ENCODE measurements around the gene AK8. TPM values are rescaled to one million over a fixed set of nuclear protein-coding genes. Genes with fewer than 3 reads are reported as not detected.

The AK8 gene
- total RNA-seq, 4 donors from 2014 or later: 0.27 to 1.3 TPM; not detected in 2

GRCh38 chr9:132894862-132895835 is 17.1 kb upstream of the AK8 start:
- peak overlapping the region in 2 of 4 donors; percentile 30 to 38 for H3K27ac ChIP-seq
- in situ Hi-C loops (cut with MboI; ENCODE audit: low pct_ligation_motif_present in 1 of 4, low pct_unique_long_range_greater_than_20kb in 1 of 4, low sequenced_read_pairs in 3 of 4): no loop called here
- WGBS, 2 donors (ENCODE audit: low coverage in 1 of 2): 54 to 57% methylated on average over 4 to 9 of the region's 9 CpGs
- H3K36me3 ChIP-seq: peaks cover 0 to 42% (median 13%) of the 10 kb centered on the region in 4 donors
- H3K27me3 ChIP-seq: no peaks in the 10 kb centered on the region
- H3K4me1 ChIP-seq: peaks cover 0 to 10% (median 6%) of the 10 kb centered on the region in 4 donors
- H3K4me3 ChIP-seq: no peak overlapping the region
- intact Hi-C loops (cut with DNase I; ENCODE audit: low total_unique reads): no loop called here
- no peaks in the 10 kb centered on the region for H3K9me3 ChIP-seq
- TF ChIP-seq CTCF (IDR thresholded peaks at IDR 0.05): no peak
- no peak for TF ChIP-seq POLR2A (IDR thresholded peaks at IDR 0.05)
- TF ChIP-seq EP300 (IDR thresholded peaks at IDR 0.05; ENCODE audit: low read depth): no peak
- DNase-seq: no peak

GRCh38 chr9:132894346-132894745 is 16.3 kb upstream of the AK8 start:
- Histone ChIP-seq H3K4me1 (peaks cover 0 to 10% (median 6%) of the 10 kb centered on the region in 4 donors), H3K27ac (peak overlapping the region in 3 of 4 donors; percentile 38 to 52 (median 43)), H3K27me3 (no peaks in the 10 kb centered on the region), H3K9me3 (no peaks in the 10 kb centered on the region), H3K36me3 (peaks cover 0 to 38% (median 12%) of the 10 kb centered on the region in 4 donors), H3K4me3 (no peak overlapping the region)
- in situ Hi-C loops (cut with MboI; ENCODE audit: low pct_ligation_motif_present in 1 of 4, low pct_unique_long_range_greater_than_20kb in 1 of 4, low sequenced_read_pairs in 3 of 4): no loop called here
- WGBS, 2 donors (ENCODE audit: low coverage in 1 of 2): 49 to 53% methylated on average over 5 of the region's 5 CpGs
- DNase-seq: peak; percentile 77
- TF ChIP-seq POLR2AphosphoS5 (IDR thresholded peaks at IDR 0.05): no peak
- no peak for TF ChIP-seq EP300 (IDR thresholded peaks at IDR 0.05; ENCODE audit: low read depth)
- no peak for TF ChIP-seq CTCF (IDR thresholded peaks at IDR 0.05)
- TF ChIP-seq POLR2A (IDR thresholded peaks at IDR 0.05): no peak
- intact Hi-C loops (cut with DNase I; ENCODE audit: low total_unique reads): no loop called here

- TF ChIP-seq POLR2AphosphoS5 (IDR thresholded peaks at IDR 0.05) (no peak), CTCF (IDR thresholded peaks at IDR 0.05) (no peak), EP300 (IDR thresholded peaks at IDR 0.05; ENCODE audit: low read depth) (no peak), POLR2A (IDR thresholded peaks at IDR 0.05) (no peak)
- no peaks in the 10 kb centered on the region for H3K27me3 ChIP-seq
- H3K4me1 ChIP-seq: peaks cover 0 to 10% (median 6%) of the 10 kb centered on the region in 4 donors
- no peaks in the 10 kb centered on the region for H3K9me3 ChIP-seq
- no peak overlapping the region for H3K27ac ChIP-seq
- DNase-seq: no peak
- in situ Hi-C loops (cut with MboI; ENCODE audit: low pct_ligation_motif_present in 1 of 4, low pct_unique_long_range_greater_than_20kb in 1 of 4, low sequenced_read_pairs in 3 of 4): no loop called here
- peaks cover 0 to 20% (median 6%) of the 10 kb centered on the region in 4 donors for H3K36me3 ChIP-seq
- intact Hi-C loops (cut with DNase I; ENCODE audit: low total_unique reads): no loop called here
- WGBS, 2 donors (ENCODE audit: low coverage in 1 of 2): 80 to 82% methylated on average over 1 to 9 of the region's 9 CpGs
- no peak overlapping the region for H3K4me3 ChIP-seq
These were observed 14.3 kb upstream of the AK8 start for GRCh38 chr9:132892400-132892799.

- intact Hi-C loops (cut with DNase I; ENCODE audit: low total_unique reads) (no loop called here), in situ Hi-C loops (cut with MboI; ENCODE audit: low pct_ligation_motif_present in 1 of 4, low pct_unique_long_range_greater_than_20kb in 1 of 4, low sequenced_read_pairs in 3 of 4) (no loop called here)
- Histone ChIP-seq H3K4me3 (no peak overlapping the region), H3K27me3 (no peaks in the 10 kb centered on the region), H3K36me3 (no peaks in the 10 kb centered on the region), H3K27ac (no peak overlapping the region), H3K4me1 (no peaks in the 10 kb centered on the region), H3K9me3 (no peaks in the 10 kb centered on the region)
- WGBS, 2 donors (ENCODE audit: low coverage in 1 of 2): 79% methylated on average over 16 of the region's 18 CpGs; no CpG with 5 or more reads in 1 of the 2 donors
- DNase-seq: no peak
- TF ChIP-seq POLR2AphosphoS5 (IDR thresholded peaks at IDR 0.05) (no peak), EP300 (IDR thresholded peaks at IDR 0.05; ENCODE audit: low read depth) (no peak), POLR2A (IDR thresholded peaks at IDR 0.05) (no peak), CTCF (IDR thresholded peaks at IDR 0.05) (no peak)
These were observed 10.1 kb upstream of the AK8 start for GRCh38 chr9:132888151-132888550.

All from transverse colon (tissue), 4 donors.